ENCODE measurements around the gene RALGAPA2. TPM values are rescaled to one million over a fixed set of nuclear protein-coding genes. Genes with fewer than 3 reads are reported as not detected.
A peak's percentile ranks its signal among the peaks of the same experiment; 100 is the strongest.

The RALGAPA2 gene
- total and polyA plus RNA-seq, 2 experiments from 2014 or later: 13.1 to 43.4 TPM

DNA sequence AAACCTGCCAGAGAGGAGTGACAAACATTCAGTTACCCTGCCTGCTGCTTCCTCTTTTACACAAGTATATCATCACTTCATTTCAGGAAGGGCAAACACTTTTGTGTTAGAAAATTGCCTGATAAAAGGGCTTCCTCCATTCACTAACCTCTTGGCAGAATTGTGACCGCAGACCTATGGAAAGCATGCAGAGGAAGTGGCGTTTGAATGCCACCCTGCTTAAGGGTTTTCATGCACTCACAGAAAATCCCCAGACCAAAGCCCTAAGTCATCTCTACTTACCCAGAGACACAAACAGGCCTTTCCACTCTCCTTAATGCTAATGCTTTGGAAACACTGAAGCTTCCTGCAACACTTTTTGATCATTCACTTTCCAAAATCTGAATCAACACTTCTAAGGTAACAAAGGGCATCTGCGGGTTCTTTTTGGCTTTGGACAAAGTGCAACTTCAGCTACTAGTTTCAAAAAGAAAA lies 22.1 kb upstream of the RALGAPA2 start:
- peak; percentile 15 for DNase-seq (ENCODE audit: low spot score)
- Mint-ChIP-seq H3K27me3 (ENCODE audit: insufficient read depth, low read depth, poor library complexity) (peaks cover 4% of the 10 kb centered on the region), H3K36me3 (ENCODE audit: low read depth) (no peaks in the 10 kb centered on the region), H3K9me3 (no peaks in the 10 kb centered on the region), H3K4me3 (no peak overlapping the region; the same call in 2 of the 3 replicates), H3K4me1 (peaks cover 11% of the 10 kb centered on the region), H3K27ac (peak overlapping the region; percentile 66)
- Histone ChIP-seq H3K4me1 (ENCODE audit: insufficient read depth) (peaks cover 6% of the 10 kb centered on the region), H3K79me2 (replicated peaks; ENCODE audit: insufficient read depth) (no peaks in the 10 kb centered on the region), H3K9me2 (ENCODE audit: insufficient read depth) (0 out of 2 replicates have a peak, but pooled peaks cover 2% of the 10 kb centered on the region), H2AFZ (peak overlapping the region; percentile 74; the same call in 1 of the 2 replicates), H3K36me3 (ENCODE audit: insufficient read depth) (no peaks in the 10 kb centered on the region), H3F3A (replicated peaks; ENCODE audit: low read depth) (no peaks in the 10 kb centered on the region), H3K4me2 (no peak overlapping the region), H3K27me3 (ENCODE audit: insufficient read depth) (no peaks in the 10 kb centered on the region), H4K20me1 (replicated peaks; ENCODE audit: insufficient read depth) (no peaks in the 10 kb centered on the region), H3K4me3 (no peak overlapping the region), H3K27ac (ENCODE audit: low read depth) (0 out of 2 replicates have a peak overlapping the region, but pooled peaks have one; percentile 1)
- peak; percentile 44; the same call in 2 of the 3 replicates for ATAC-seq
- TF ChIP-seq EZH2 (IDR thresholded peaks at IDR 0.05; ENCODE audit: low read depth, unreplicated experiment) (no peak), ZNF331 (CRISPR knock-in tag; IDR thresholded peaks at IDR 0.05; ENCODE audit: low read depth) (no peak), STAT1 (IDR thresholded peaks at IDR 0.05; ENCODE audit: unreplicated experiment) (no peak), EZH2phosphoT487 (IDR thresholded peaks at IDR 0.05; ENCODE audit: unreplicated experiment) (no peak), JUNB (IDR thresholded peaks at IDR 0.05; ENCODE audit: unreplicated experiment) (no peak), POLR2AphosphoS5 (IDR thresholded peaks at IDR 0.05; ENCODE audit: low read depth) (no peak)
- TF ChIP-seq, protein P1, sequence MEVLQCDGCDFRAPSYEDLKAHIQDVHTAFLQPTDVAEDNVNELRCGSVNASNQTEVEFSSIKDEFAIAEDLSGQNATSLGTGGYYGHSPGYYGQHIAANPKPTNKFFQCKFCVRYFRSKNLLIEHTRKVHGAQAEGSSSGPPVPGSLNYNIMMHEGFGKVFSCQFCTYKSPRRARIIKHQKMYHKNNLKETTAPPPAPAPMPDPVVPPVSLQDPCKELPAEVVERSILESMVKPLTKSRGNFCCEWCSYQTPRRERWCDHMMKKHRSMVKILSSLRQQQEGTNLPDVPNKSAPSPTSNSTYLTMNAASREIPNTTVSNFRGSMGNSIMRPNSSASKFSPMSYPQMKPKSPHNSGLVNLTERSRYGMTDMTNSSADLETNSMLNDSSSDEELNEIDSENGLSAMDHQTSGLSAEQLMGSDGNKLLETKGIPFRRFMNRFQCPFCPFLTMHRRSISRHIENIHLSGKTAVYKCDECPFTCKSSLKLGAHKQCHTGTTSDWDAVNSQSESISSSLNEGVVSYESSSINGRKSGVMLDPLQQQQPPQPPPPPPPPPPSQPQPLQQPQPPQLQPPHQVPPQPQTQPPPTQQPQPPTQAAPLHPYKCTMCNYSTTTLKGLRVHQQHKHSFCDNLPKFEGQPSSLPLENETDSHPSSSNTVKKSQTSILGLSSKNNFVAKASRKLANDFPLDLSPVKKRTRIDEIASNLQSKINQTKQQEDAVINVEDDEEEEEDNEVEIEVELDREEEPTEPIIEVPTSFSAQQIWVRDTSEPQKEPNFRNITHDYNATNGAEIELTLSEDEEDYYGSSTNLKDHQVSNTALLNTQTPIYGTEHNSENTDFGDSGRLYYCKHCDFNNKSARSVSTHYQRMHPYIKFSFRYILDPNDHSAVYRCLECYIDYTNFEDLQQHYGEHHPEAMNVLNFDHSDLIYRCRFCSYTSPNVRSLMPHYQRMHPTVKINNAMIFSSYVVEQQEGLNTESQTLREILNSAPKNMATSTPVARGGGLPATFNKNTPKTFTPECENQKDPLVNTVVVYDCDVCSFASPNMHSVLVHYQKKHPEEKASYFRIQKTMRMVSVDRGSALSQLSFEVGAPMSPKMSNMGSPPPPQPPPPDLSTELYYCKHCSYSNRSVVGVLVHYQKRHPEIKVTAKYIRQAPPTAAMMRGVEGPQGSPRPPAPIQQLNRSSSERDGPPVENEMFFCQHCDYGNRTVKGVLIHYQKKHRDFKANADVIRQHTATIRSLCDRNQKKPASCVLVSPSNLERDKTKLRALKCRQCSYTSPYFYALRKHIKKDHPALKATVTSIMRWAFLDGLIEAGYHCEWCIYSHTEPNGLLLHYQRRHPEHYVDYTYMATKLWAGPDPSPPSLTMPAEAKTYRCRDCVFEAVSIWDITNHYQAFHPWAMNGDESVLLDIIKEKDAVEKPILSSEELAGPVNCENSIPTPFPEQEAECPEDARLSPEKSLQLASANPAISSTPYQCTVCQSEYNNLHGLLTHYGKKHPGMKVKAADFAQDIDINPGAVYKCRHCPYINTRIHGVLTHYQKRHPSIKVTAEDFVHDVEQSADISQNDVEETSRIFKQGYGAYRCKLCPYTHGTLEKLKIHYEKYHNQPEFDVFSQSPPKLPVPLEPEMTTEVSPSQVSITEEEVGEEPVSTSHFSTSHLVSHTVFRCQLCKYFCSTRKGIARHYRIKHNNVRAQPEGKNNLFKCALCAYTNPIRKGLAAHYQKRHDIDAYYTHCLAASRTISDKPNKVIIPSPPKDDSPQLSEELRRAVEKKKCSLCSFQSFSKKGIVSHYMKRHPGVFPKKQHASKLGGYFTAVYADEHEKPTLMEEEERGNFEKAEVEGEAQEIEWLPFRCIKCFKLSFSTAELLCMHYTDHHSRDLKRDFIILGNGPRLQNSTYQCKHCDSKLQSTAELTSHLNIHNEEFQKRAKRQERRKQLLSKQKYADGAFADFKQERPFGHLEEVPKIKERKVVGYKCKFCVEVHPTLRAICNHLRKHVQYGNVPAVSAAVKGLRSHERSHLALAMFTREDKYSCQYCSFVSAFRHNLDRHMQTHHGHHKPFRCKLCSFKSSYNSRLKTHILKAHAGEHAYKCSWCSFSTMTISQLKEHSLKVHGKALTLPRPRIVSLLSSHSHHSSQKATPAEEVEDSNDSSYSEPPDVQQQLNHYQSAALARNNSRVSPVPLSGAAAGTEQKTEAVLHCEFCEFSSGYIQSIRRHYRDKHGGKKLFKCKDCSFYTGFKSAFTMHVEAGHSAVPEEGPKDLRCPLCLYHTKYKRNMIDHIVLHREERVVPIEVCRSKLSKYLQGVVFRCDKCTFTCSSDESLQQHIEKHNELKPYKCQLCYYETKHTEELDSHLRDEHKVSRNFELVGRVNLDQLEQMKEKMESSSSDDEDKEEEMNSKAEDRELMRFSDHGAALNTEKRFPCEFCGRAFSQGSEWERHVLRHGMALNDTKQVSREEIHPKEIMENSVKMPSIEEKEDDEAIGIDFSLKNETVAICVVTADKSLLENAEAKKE (CRISPR knock-in tag; IDR thresholded peaks at IDR 0.05): no peak
- TF ChIP-seq, protein P2, sequence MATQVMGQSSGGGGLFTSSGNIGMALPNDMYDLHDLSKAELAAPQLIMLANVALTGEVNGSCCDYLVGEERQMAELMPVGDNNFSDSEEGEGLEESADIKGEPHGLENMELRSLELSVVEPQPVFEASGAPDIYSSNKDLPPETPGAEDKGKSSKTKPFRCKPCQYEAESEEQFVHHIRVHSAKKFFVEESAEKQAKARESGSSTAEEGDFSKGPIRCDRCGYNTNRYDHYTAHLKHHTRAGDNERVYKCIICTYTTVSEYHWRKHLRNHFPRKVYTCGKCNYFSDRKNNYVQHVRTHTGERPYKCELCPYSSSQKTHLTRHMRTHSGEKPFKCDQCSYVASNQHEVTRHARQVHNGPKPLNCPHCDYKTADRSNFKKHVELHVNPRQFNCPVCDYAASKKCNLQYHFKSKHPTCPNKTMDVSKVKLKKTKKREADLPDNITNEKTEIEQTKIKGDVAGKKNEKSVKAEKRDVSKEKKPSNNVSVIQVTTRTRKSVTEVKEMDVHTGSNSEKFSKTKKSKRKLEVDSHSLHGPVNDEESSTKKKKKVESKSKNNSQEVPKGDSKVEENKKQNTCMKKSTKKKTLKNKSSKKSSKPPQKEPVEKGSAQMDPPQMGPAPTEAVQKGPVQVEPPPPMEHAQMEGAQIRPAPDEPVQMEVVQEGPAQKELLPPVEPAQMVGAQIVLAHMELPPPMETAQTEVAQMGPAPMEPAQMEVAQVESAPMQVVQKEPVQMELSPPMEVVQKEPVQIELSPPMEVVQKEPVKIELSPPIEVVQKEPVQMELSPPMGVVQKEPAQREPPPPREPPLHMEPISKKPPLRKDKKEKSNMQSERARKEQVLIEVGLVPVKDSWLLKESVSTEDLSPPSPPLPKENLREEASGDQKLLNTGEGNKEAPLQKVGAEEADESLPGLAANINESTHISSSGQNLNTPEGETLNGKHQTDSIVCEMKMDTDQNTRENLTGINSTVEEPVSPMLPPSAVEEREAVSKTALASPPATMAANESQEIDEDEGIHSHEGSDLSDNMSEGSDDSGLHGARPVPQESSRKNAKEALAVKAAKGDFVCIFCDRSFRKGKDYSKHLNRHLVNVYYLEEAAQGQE (IDR thresholded peaks at IDR 0.05; ENCODE audit: unreplicated experiment): no peak
- TF ChIP-seq, protein P3, sequence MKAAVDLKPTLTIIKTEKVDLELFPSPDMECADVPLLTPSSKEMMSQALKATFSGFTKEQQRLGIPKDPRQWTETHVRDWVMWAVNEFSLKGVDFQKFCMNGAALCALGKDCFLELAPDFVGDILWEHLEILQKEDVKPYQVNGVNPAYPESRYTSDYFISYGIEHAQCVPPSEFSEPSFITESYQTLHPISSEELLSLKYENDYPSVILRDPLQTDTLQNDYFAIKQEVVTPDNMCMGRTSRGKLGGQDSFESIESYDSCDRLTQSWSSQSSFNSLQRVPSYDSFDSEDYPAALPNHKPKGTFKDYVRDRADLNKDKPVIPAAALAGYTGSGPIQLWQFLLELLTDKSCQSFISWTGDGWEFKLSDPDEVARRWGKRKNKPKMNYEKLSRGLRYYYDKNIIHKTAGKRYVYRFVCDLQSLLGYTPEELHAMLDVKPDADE (IDR thresholded peaks at IDR 0.05): no peak
